ENCODE results near the gene FDXR. TPM values are rescaled to one million over a fixed set of nuclear protein-coding genes. Genes with fewer than 3 reads are reported as not detected.

The FDXR gene
- total and polyA plus RNA-seq, 9 of the 15 experiments (the other 6 are each of a cell fraction or from before 2014, with no cell fraction given) = 0.89 to 70.7 (median 30.9) TPM

- TF ChIP-seq, protein P1, sequence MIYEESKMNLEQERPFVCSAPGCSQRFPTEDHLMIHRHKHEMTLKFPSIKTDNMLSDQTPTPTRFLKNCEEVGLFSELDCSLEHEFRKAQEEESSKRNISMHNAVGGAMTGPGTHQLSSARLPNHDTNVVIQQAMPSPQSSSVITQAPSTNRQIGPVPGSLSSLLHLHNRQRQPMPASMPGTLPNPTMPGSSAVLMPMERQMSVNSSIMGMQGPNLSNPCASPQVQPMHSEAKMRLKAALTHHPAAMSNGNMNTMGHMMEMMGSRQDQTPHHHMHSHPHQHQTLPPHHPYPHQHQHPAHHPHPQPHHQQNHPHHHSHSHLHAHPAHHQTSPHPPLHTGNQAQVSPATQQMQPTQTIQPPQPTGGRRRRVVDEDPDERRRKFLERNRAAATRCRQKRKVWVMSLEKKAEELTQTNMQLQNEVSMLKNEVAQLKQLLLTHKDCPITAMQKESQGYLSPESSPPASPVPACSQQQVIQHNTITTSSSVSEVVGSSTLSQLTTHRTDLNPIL (CRISPR knock-in tag; IDR thresholded peaks at IDR 0.05) = no peak
- TF ChIP-seq TAF15 (IDR thresholded peaks at IDR 0.05; ENCODE audit: low read depth, low read length) (no peak), ARID3B (CRISPR knock-in tag; IDR thresholded peaks at IDR 0.05; ENCODE audit: borderline replicate concordance) (no peak), HNRNPL (IDR thresholded peaks at IDR 0.05; ENCODE audit: low read depth, low read length) (no peak), ZKSCAN1 (IDR thresholded peaks at IDR 0.05; ENCODE audit: low read depth, low read length) (no peak), ZFP36 (IDR thresholded peaks at IDR 0.05; ENCODE audit: low read depth, low read length, partially characterized antibody) (no peak), PHF20 (IDR thresholded peaks at IDR 0.05; ENCODE audit: partially characterized antibody) (peak; percentile 22), THAP12 (CRISPR knock-in tag; IDR thresholded peaks at IDR 0.05) (peak; percentile 76), ILF3 (IDR thresholded peaks at IDR 0.05; ENCODE audit: borderline replicate concordance) (no peak), GTF2B (IDR thresholded peaks at IDR 0.05; ENCODE audit: extremely low read depth, insufficient read length) (no peak)
- TF ChIP-seq, protein P2, sequence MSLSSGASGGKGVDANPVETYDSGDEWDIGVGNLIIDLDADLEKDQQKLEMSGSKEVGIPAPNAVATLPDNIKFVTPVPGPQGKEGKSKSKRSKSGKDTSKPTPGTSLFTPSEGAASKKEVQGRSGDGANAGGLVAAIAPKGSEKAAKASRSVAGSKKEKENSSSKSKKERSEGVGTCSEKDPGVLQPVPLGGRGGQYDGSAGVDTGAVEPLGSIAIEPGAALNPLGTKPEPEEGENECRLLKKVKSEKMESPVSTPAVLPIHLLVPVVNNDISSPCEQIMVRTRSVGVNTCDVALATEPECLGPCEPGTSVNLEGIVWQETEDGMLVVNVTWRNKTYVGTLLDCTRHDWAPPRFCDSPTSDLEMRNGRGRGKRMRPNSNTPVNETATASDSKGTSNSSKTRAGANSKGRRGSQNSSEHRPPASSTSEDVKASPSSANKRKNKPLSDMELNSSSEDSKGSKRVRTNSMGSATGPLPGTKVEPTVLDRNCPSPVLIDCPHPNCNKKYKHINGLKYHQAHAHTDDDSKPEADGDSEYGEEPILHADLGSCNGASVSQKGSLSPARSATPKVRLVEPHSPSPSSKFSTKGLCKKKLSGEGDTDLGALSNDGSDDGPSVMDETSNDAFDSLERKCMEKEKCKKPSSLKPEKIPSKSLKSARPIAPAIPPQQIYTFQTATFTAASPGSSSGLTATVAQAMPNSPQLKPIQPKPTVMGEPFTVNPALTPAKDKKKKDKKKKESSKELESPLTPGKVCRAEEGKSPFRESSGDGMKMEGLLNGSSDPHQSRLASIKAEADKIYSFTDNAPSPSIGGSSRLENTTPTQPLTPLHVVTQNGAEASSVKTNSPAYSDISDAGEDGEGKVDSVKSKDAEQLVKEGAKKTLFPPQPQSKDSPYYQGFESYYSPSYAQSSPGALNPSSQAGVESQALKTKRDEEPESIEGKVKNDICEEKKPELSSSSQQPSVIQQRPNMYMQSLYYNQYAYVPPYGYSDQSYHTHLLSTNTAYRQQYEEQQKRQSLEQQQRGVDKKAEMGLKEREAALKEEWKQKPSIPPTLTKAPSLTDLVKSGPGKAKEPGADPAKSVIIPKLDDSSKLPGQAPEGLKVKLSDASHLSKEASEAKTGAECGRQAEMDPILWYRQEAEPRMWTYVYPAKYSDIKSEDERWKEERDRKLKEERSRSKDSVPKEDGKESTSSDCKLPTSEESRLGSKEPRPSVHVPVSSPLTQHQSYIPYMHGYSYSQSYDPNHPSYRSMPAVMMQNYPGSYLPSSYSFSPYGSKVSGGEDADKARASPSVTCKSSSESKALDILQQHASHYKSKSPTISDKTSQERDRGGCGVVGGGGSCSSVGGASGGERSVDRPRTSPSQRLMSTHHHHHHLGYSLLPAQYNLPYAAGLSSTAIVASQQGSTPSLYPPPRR (CRISPR knock-in tag; IDR thresholded peaks at IDR 0.05; ENCODE audit: borderline replicate concordance) = no peak
- TF ChIP-seq, protein P3, sequence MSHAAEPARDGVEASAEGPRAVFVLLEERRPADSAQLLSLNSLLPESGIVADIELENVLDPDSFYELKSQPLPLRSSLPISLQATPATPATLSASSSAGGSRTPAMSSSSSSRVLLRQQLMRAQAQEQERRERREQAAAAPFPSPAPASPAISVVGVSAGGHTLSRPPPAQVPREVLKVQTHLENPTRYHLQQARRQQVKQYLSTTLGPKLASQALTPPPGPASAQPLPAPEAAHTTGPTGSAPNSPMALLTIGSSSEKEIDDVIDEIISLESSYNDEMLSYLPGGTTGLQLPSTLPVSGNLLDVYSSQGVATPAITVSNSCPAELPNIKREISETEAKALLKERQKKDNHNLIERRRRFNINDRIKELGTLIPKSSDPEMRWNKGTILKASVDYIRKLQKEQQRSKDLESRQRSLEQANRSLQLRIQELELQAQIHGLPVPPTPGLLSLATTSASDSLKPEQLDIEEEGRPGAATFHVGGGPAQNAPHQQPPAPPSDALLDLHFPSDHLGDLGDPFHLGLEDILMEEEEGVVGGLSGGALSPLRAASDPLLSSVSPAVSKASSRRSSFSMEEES (CRISPR knock-in tag; IDR thresholded peaks at IDR 0.05) = no peak
Measured at GRCh38 chr17:74872313-74873036, at the start of gene FDXR (continued).
